Endometrial microvascular endothelial cells (primary cell): Measurements from ENCODE around the gene PTCHD1. TPM values are rescaled to one million over a fixed set of nuclear protein-coding genes. Genes with fewer than 3 reads are reported as not detected.

ENCODE experiments used
- in situ Hi-C: cut with HindIII; loops from 2 replicates; pipeline ENCODE4 v1.10.0; 2017; ENCODE audit warnings: low sequenced_read_pairs, low pct_unique_long_range_greater_than_20kb; ENCODE audit errors: inconsistent ontology term
- total RNA-seq: library from RNA; depleted of rRNA; stranded (reverse); fragments of >200 nt; gene quantifications from one replicate; pipeline ENCODE4 v1.2.3, GENCODE V29; 2015; ENCODE audit errors: inconsistent ontology term

PTCHD1 gene
- total RNA-seq, 1 donor from 2014 or later, result not detected

GRCh38 chrX:23389196-23389792 lies 54.6 kb downstream of the PTCHD1 start:
- in situ Hi-C loops, result no loop called here

- in situ Hi-C loops, result no loop called here
Observed at GRCh38 chrX:23390979-23391378, 56.3 kb downstream of the PTCHD1 start.

- in situ Hi-C loops, result no loop called here
Observed at GRCh38 chrX:23392195-23392594, 57.5 kb downstream of the PTCHD1 start.

GRCh38 chrX:23394421-23394820 lies 59.8 kb downstream of the PTCHD1 start:
- in situ Hi-C loops, result no loop called here

GRCh38 chrX:23396263-23396662 lies 61.6 kb downstream of the PTCHD1 start:
- in situ Hi-C loops, result no loop called here

GRCh38 chrX:23398570-23398969 lies 63.9 kb downstream of the PTCHD1 start:
- in situ Hi-C loops, result no loop called here

GRCh38 chrX:23403849-23404248 lies 69.2 kb downstream of the PTCHD1 start:
- in situ Hi-C loops, result no loop called here

GRCh38 chrX:23422912-23423311 lies 88.3 kb downstream of the PTCHD1 start:
- in situ Hi-C loops, result no loop called here

GRCh38 chrX:23434356-23434884 lies 99.8 kb downstream of the PTCHD1 start:
- in situ Hi-C loops, result no loop called here

GRCh38 chrX:23435108-23435507 lies 100.5 kb downstream of the PTCHD1 start:
- in situ Hi-C loops, result no loop called here

GRCh38 chrX:23435575-23435974 lies 100.9 kb downstream of the PTCHD1 start:
- in situ Hi-C loops, result no loop called here

- in situ Hi-C loops, result no loop called here
Observed at GRCh38 chrX:23436875-23437274, 102.2 kb downstream of the PTCHD1 start.

GRCh38 chrX:23451266-23451665 lies 116.6 kb downstream of the PTCHD1 start:
- in situ Hi-C loops, result no loop called here
